Measurements from ENCODE around the gene MIPEP. TPM values are rescaled to one million over a fixed set of nuclear protein-coding genes. Genes with fewer than 3 reads are reported as not detected.

MIPEP gene
- total and polyA plus RNA-seq, 10 of the 15 experiments (the other 5 are each of a cell fraction or from before 2014, with no cell fraction given) = 15.6 to 56.2 (median 29.8) TPM

DNA sequence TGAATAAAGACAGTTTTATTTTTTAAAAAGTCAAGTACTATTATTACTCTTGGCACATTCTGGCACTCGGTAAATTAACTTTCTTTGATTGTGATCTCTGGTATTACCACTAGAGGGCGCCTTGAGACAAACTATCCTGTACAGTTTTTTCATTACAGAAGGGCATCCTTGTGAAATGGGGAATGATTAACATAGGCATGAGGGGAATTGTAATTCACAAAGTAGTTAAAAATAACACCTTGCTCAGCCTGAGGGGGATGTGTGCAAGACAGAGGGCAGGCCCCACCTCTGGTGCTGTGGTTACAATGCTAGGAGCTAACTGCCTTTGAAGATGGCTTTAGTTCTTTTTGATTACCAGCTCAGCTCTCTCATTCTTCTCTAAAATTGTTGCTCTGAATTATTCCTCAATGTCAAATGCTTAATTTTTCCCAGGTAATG is 32.3 kb upstream of the MIPEP start:
- intact Hi-C loops (cut with micrococcal nuclease; ENCODE audit: unreplicated experiment) = loop anchor here (1.0 to 2.0 kb wide), 3 partner anchors 39 to 299 kb away; no protein-coding TSS in a partner anchor
- H3K36me3 ChIP-seq (ENCODE audit: control insufficient read depth in 2 of 2, insufficient read depth in 2 of 2, low read length in 1 of 2) = no peaks in the 10 kb centered on the region
- BruUV-seq (replicated peaks) = no TSS peak
- ChIA-PET RAD21 (ENCODE audit: unreplicated experiment) (interaction anchor here (0.6 to 1.8 kb wide), 16 partner anchors 9 to 309 kb away, joined by 3 to 18 read pairs (median 4); no protein-coding TSS in a partner anchor), SMC1A (ENCODE audit: uncharacterized antibody, unreplicated experiment) (interaction anchor here (0.5 to 5.6 kb wide), 12 partner anchors 36 to 307 kb away, joined by 3 to 24 read pairs (median 4); no protein-coding TSS in a partner anchor), POLR2A (no interaction called here), CTCF (interaction anchor here (0.7 to 3.4 kb wide), 19 partner anchors 8 to 334 kb away, joined by 3 to 31 read pairs (median 5); no protein-coding TSS in a partner anchor)
- no peaks in the 10 kb centered on the region for H4K20me1 ChIP-seq (ENCODE audit: control insufficient read depth, insufficient read depth)
- no peaks in the 10 kb centered on the region for H3K4me1 ChIP-seq (ENCODE audit: control insufficient read depth, insufficient read depth, low read length)
- in situ Hi-C loops (cut with MboI) = no loop called here
- no peak overlapping the region for H2AFZ ChIP-seq (ENCODE audit: control insufficient read depth, low read depth, low read length)
- no peak overlapping the region for H3K4me2 ChIP-seq (ENCODE audit: control insufficient read depth, insufficient read depth)
- no peaks in the 10 kb centered on the region for H3K9me3 ChIP-seq (replicated peaks; ENCODE audit: control insufficient read depth, insufficient read depth, low read length)
- no peaks in the 10 kb centered on the region for H3K27me3 ChIP-seq (replicated peaks in 1 of 2; ENCODE audit: control insufficient read depth in 2 of 2, insufficient read depth in 2 of 2, low read length in 1 of 2)
- no peak overlapping the region for H3K4me3 ChIP-seq
- H3K9ac ChIP-seq (ENCODE audit: control insufficient read depth, insufficient read depth, low read length) = no peak overlapping the region
- DNase-seq (ENCODE audit: low read depth, low spot score) (no peak), ATAC-seq (peak; percentile 66), FAIRE-seq (no peak)
- no peak overlapping the region for H3K27ac ChIP-seq (ENCODE audit: control insufficient read depth, insufficient read depth)
- no peaks in the 10 kb centered on the region for H3K79me2 ChIP-seq (ENCODE audit: control insufficient read depth, insufficient read depth, low read length)
- WGBS (ENCODE audit: insufficient coverage, insufficient replicate concordance, low lambda C conversion rate, missing lambda C conversion rate) = 2% methylated on average over 2 of the region's 2 CpGs
- TF ChIP-seq, protein P1, sequence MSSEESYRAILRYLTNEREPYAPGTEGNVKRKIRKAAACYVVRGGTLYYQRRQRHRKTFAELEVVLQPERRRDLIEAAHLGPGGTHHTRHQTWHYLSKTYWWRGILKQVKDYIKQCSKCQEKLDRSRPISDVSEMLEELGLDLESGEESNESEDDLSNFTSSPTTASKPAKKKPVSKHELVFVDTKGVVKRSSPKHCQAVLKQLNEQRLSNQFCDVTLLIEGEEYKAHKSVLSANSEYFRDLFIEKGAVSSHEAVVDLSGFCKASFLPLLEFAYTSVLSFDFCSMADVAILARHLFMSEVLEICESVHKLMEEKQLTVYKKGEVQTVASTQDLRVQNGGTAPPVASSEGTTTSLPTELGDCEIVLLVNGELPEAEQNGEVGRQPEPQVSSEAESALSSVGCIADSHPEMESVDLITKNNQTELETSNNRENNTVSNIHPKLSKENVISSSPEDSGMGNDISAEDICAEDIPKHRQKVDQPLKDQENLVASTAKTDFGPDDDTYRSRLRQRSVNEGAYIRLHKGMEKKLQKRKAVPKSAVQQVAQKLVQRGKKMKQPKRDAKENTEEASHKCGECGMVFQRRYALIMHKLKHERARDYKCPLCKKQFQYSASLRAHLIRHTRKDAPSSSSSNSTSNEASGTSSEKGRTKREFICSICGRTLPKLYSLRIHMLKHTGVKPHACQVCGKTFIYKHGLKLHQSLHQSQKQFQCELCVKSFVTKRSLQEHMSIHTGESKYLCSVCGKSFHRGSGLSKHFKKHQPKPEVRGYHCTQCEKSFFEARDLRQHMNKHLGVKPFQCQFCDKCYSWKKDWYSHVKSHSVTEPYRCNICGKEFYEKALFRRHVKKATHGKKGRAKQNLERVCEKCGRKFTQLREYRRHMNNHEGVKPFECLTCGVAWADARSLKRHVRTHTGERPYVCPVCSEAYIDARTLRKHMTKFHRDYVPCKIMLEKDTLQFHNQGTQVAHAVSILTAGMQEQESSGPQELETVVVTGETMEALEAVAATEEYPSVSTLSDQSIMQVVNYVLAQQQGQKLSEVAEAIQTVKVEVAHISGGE (CRISPR knock-in tag; IDR thresholded peaks at IDR 0.05) = no peak
- TF ChIP-seq ZNF24 (IDR thresholded peaks at IDR 0.05) = no peak
- TF ChIP-seq, protein P2, sequence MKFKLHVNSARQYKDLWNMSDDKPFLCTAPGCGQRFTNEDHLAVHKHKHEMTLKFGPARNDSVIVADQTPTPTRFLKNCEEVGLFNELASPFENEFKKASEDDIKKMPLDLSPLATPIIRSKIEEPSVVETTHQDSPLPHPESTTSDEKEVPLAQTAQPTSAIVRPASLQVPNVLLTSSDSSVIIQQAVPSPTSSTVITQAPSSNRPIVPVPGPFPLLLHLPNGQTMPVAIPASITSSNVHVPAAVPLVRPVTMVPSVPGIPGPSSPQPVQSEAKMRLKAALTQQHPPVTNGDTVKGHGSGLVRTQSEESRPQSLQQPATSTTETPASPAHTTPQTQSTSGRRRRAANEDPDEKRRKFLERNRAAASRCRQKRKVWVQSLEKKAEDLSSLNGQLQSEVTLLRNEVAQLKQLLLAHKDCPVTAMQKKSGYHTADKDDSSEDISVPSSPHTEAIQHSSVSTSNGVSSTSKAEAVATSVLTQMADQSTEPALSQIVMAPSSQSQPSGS (IDR thresholded peaks at IDR 0.05; ENCODE audit: low read length) = no peak
- TF ChIP-seq MEF2B (IDR thresholded peaks at IDR 0.05; ENCODE audit: partially characterized antibody, poor library complexity, severe bottlenecking) = peak; percentile 12
- peak; percentile 84 for TF ChIP-seq RAD21 (IDR thresholded peaks at IDR 0.05; ENCODE audit: insufficient read depth, low read depth, low read length)
- TF ChIP-seq, protein P3, sequence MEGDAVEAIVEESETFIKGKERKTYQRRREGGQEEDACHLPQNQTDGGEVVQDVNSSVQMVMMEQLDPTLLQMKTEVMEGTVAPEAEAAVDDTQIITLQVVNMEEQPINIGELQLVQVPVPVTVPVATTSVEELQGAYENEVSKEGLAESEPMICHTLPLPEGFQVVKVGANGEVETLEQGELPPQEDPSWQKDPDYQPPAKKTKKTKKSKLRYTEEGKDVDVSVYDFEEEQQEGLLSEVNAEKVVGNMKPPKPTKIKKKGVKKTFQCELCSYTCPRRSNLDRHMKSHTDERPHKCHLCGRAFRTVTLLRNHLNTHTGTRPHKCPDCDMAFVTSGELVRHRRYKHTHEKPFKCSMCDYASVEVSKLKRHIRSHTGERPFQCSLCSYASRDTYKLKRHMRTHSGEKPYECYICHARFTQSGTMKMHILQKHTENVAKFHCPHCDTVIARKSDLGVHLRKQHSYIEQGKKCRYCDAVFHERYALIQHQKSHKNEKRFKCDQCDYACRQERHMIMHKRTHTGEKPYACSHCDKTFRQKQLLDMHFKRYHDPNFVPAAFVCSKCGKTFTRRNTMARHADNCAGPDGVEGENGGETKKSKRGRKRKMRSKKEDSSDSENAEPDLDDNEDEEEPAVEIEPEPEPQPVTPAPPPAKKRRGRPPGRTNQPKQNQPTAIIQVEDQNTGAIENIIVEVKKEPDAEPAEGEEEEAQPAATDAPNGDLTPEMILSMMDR (IDR thresholded peaks at IDR 0.05 in 2 of 3, conservative IDR thresholded peaks at IDR 0.05 in 1 of 3; ENCODE audit: control insufficient read depth in 2 of 3, extremely low read depth in 1 of 3, insufficient read depth in 1 of 3, low read depth in 3 of 3, low read length in 3 of 3) = peak; percentile 57 to 72 (median 58)
- TF ChIP-seq YBX1 (IDR thresholded peaks at IDR 0.05) = no peak
- no peak for TF ChIP-seq EGR1 (IDR thresholded peaks at IDR 0.05; ENCODE audit: borderline replicate concordance in 1 of 2, low read depth in 2 of 2, low read length in 2 of 2)
- TF ChIP-seq, protein P4, sequence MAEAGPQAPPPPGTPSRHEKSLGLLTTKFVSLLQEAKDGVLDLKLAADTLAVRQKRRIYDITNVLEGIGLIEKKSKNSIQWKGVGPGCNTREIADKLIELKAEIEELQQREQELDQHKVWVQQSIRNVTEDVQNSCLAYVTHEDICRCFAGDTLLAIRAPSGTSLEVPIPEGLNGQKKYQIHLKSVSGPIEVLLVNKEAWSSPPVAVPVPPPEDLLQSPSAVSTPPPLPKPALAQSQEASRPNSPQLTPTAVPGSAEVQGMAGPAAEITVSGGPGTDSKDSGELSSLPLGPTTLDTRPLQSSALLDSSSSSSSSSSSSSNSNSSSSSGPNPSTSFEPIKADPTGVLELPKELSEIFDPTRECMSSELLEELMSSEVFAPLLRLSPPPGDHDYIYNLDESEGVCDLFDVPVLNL (IDR thresholded peaks at IDR 0.05; ENCODE audit: low read depth, low read length) = no peak
- no peak for TF ChIP-seq KLF5 (IDR thresholded peaks at IDR 0.05; ENCODE audit: partially characterized antibody)
- TF ChIP-seq MXI1 (IDR thresholded peaks at IDR 0.05; ENCODE audit: low read depth, low read length) = no peak
- no peak for TF ChIP-seq BACH1 (IDR thresholded peaks at IDR 0.05; ENCODE audit: borderline replicate concordance)
- no peak for TF ChIP-seq ZBED1 (IDR thresholded peaks at IDR 0.05; ENCODE audit: borderline replicate concordance)
- TF ChIP-seq SMC3 (IDR thresholded peaks at IDR 0.05; ENCODE audit: borderline replicate concordance, low read length) = peak; percentile 84; the same call in 1 of the 2 replicates

Data from GM12878 (cell line).